ENCODE measurements around the gene SPIRE2. TPM values are rescaled to one million over a fixed set of nuclear protein-coding genes. Genes with fewer than 3 reads are reported as not detected.

The SPIRE2 gene
- total and polyA plus RNA-seq, 2 of the 13 experiments (the other 11 are each of a cell fraction or from before 2014, with no cell fraction given): 13.3 to 37.5 TPM

GRCh38 chr16:89829630-89830437 lies 1.6 kb downstream of the SPIRE2 start (continued):
- TF ChIP-seq HMG20A (CRISPR knock-in tag; IDR thresholded peaks at IDR 0.05; ENCODE audit: borderline replicate concordance) (0 out of 2 replicates have a peak, but pooled peaks have one; percentile 48), ZNF724P (CRISPR knock-in tag; IDR thresholded peaks at IDR 0.05; ENCODE audit: borderline replicate concordance) (no peak), ZNF335 (CRISPR knock-in tag; IDR thresholded peaks at IDR 0.05) (0 out of 2 replicates have a peak, but pooled peaks have one; percentile 20), NFIB (CRISPR knock-in tag; IDR thresholded peaks at IDR 0.05; ENCODE audit: borderline replicate concordance) (0 out of 2 replicates have a peak, but pooled peaks have one; percentile 8), ZNF83 (CRISPR knock-in tag; IDR thresholded peaks at IDR 0.05; ENCODE audit: borderline replicate concordance) (0 out of 2 replicates have a peak, but pooled peaks have one; percentile 33), GFI1 (CRISPR knock-in tag; IDR thresholded peaks at IDR 0.05; ENCODE audit: borderline replicate concordance) (peak; percentile 85; the same call in 1 of the 2 replicates), U2AF2 (IDR thresholded peaks at IDR 0.05; ENCODE audit: low read depth, low read length) (no peak), TEAD2 (CRISPR knock-in tag; IDR thresholded peaks at IDR 0.05) (0 out of 2 replicates have a peak, but pooled peaks have one; percentile 39), FOXJ3 (CRISPR knock-in tag; IDR thresholded peaks at IDR 0.05; ENCODE audit: borderline replicate concordance) (no peak), TCF12 (IDR thresholded peaks at IDR 0.05) (no peak), TCF12 (CRISPR knock-in tag; IDR thresholded peaks at IDR 0.05) (no peak), ZNF557 (CRISPR knock-in tag; IDR thresholded peaks at IDR 0.05) (no peak), ZNF264 (CRISPR knock-in tag; IDR thresholded peaks at IDR 0.05) (peak; percentile 67; the same call in 1 of the 2 replicates), ZNF788 (CRISPR knock-in tag; IDR thresholded peaks at IDR 0.05; ENCODE audit: borderline replicate concordance) (0 out of 2 replicates have a peak, but pooled peaks have one; percentile 60), REPIN1 (CRISPR knock-in tag; IDR thresholded peaks at IDR 0.05; ENCODE audit: borderline replicate concordance, low read depth) (peak; percentile 85), ARHGAP35 (CRISPR knock-in tag; IDR thresholded peaks at IDR 0.05; ENCODE audit: borderline replicate concordance) (peak; percentile 34; the same call in 1 of the 2 replicates), ZNF747 (CRISPR knock-in tag; IDR thresholded peaks at IDR 0.05; ENCODE audit: borderline replicate concordance) (peak; percentile 55; the same call in 1 of the 2 replicates), IKZF4 (CRISPR knock-in tag; IDR thresholded peaks at IDR 0.05; ENCODE audit: borderline replicate concordance, low read depth, not compliant biosample characterization) (peak; percentile 65), KDM4B (CRISPR knock-in tag; IDR thresholded peaks at IDR 0.05) (no peak)
- TF ChIP-seq, protein P1, sequence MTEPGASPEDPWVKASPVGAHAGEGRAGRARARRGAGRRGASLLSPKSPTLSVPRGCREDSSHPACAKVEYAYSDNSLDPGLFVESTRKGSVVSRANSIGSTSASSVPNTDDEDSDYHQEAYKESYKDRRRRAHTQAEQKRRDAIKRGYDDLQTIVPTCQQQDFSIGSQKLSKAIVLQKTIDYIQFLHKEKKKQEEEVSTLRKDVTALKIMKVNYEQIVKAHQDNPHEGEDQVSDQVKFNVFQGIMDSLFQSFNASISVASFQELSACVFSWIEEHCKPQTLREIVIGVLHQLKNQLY (CRISPR knock-in tag; IDR thresholded peaks at IDR 0.05): 0 out of 2 replicates have a peak, but pooled peaks have one; percentile 10
- TF ChIP-seq, protein P2, sequence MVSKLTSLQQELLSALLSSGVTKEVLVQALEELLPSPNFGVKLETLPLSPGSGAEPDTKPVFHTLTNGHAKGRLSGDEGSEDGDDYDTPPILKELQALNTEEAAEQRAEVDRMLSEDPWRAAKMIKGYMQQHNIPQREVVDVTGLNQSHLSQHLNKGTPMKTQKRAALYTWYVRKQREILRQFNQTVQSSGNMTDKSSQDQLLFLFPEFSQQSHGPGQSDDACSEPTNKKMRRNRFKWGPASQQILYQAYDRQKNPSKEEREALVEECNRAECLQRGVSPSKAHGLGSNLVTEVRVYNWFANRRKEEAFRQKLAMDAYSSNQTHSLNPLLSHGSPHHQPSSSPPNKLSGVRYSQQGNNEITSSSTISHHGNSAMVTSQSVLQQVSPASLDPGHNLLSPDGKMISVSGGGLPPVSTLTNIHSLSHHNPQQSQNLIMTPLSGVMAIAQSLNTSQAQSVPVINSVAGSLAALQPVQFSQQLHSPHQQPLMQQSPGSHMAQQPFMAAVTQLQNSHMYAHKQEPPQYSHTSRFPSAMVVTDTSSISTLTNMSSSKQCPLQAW (CRISPR knock-in tag; IDR thresholded peaks at IDR 0.05): peak; percentile 25; the same call in 1 of the 2 replicates
- TF ChIP-seq, protein P3, sequence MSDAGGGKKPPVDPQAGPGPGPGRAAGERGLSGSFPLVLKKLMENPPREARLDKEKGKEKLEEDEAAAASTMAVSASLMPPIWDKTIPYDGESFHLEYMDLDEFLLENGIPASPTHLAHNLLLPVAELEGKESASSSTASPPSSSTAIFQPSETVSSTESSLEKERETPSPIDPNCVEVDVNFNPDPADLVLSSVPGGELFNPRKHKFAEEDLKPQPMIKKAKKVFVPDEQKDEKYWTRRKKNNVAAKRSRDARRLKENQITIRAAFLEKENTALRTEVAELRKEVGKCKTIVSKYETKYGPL (CRISPR knock-in tag; IDR thresholded peaks at IDR 0.05): no peak
- TF ChIP-seq, protein P4, sequence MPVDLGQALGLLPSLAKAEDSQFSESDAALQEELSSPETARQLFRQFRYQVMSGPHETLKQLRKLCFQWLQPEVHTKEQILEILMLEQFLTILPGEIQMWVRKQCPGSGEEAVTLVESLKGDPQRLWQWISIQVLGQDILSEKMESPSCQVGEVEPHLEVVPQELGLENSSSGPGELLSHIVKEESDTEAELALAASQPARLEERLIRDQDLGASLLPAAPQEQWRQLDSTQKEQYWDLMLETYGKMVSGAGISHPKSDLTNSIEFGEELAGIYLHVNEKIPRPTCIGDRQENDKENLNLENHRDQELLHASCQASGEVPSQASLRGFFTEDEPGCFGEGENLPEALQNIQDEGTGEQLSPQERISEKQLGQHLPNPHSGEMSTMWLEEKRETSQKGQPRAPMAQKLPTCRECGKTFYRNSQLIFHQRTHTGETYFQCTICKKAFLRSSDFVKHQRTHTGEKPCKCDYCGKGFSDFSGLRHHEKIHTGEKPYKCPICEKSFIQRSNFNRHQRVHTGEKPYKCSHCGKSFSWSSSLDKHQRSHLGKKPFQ (CRISPR knock-in tag; IDR thresholded peaks at IDR 0.05; ENCODE audit: insufficient replicate concordance): no peak
- TF ChIP-seq, protein P5, sequence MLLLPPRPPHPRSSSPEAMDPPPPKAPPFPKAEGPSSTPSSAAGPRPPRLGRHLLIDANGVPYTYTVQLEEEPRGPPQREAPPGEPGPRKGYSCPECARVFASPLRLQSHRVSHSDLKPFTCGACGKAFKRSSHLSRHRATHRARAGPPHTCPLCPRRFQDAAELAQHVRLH (CRISPR knock-in tag; IDR thresholded peaks at IDR 0.05; ENCODE audit: borderline replicate concordance, low read depth): peak; percentile 79; the same call in 1 of the 2 replicates

All from HepG2 (cell line).